NCI-H82 (cell line): ENCODE results near the gene LRP2BP.
"Not testable (repeated sequence)": the region's sequence is repeated elsewhere in the genome, so short reads cannot be mapped to it uniquely, and the experiment has no call there.

Experiments
- DNase-seq: peaks from one replicate; lab custom pipeline; 2025; lab: John Stamatoyannopoulos, UW

LRP2BP gene

GRCh38 chr4:185395956-185396723, 416 bp upstream of the LRP2BP start:
- DNase-seq = peak; percentile 97

- DNase-seq = no peak
Observed at GRCh38 chr4:185394568-185395237, 1.0 kb downstream of the LRP2BP start.

- no peak for DNase-seq
Observed at GRCh38 chr4:185392156-185392555, 3.6 kb downstream of the LRP2BP start.

GRCh38 chr4:185390941-185391340, 4.8 kb downstream of the LRP2BP start:
- DNase-seq = no peak

- DNase-seq = no peak
Observed at GRCh38 chr4:185387957-185388356, 7.8 kb downstream of the LRP2BP start.

GRCh38 chr4:185384930-185385331, 10.8 kb downstream of the LRP2BP start:
- no peak for DNase-seq

GRCh38 chr4:185384061-185384460, 11.7 kb downstream of the LRP2BP start:
- DNase-seq = no peak

GRCh38 chr4:185383451-185383850, 12.3 kb downstream of the LRP2BP start:
- no peak for DNase-seq

GRCh38 chr4:185382754-185383153, 13.0 kb downstream of the LRP2BP start:
- DNase-seq = no peak

- no peak for DNase-seq
Observed at GRCh38 chr4:185381288-185382196, 14.2 kb downstream of the LRP2BP start.

GRCh38 chr4:185380320-185380719, 15.4 kb downstream of the LRP2BP start:
- no peak for DNase-seq

- DNase-seq = no peak
Observed at GRCh38 chr4:185379326-185380295, 16.1 kb downstream of the LRP2BP start.

- DNase-seq = no peak
Observed at GRCh38 chr4:185378264-185378663, 17.5 kb downstream of the LRP2BP start.

GRCh38 chr4:185374573-185374972, 21.2 kb downstream of the LRP2BP start:
- no peak for DNase-seq

- DNase-seq = no peak
Observed at GRCh38 chr4:185374027-185374426, 21.7 kb downstream of the LRP2BP start.

GRCh38 chr4:185371702-185372101, 24.0 kb downstream of the LRP2BP start:
- DNase-seq = no peak

GRCh38 chr4:185370268-185370949, 25.3 kb downstream of the LRP2BP start:
- DNase-seq = no peak

- no peak for DNase-seq
Observed at GRCh38 chr4:185369731-185370130, 26.0 kb downstream of the LRP2BP start.

- DNase-seq = no peak
Observed at GRCh38 chr4:185364886-185365285, 30.8 kb downstream of the LRP2BP start.

- no peak for DNase-seq
Observed at GRCh38 chr4:185363251-185363650, 32.5 kb downstream of the LRP2BP start.

- DNase-seq = not testable (repeated sequence)
Observed at GRCh38 chr4:185362570-185362969, 33.2 kb downstream of the LRP2BP start.
